HUES64 (cell line): ENCODE results near the gene U2AF1. TPM values are rescaled to one million over a fixed set of nuclear protein-coding genes. Genes with fewer than 3 reads are reported as not detected.
"Not testable (repeated sequence)": the region's sequence is repeated elsewhere in the genome, so short reads cannot be mapped to it uniquely, and the experiment has no call there.

Experiments
- H3K27ac ChIP-seq: 2 replicates; pipeline ENCODE4 v1.7.0; 2013; ENCODE audit warnings: low read depth, low read length, inconsistent platforms
- H3K27me3 ChIP-seq: 2 replicates; pipeline ENCODE4 v1.6.1; 2013; ENCODE audit warnings: mild to moderate bottlenecking, low read length; ENCODE audit not compliant: insufficient read depth
- H3K36me3 ChIP-seq: 2 replicates; pipeline ENCODE4 v1.6.1; 2013; ENCODE audit warnings: mild to moderate bottlenecking, low read length; ENCODE audit not compliant: insufficient read depth
- H3K4me1 ChIP-seq: 2 replicates; pipeline ENCODE4 v1.6.1; 2013; ENCODE audit warnings: mild to moderate bottlenecking, low read length, moderate library complexity; ENCODE audit not compliant: insufficient read depth
- H3K4me3 ChIP-seq: 2 replicates; pipeline ENCODE4 v1.5.1; 2013; ENCODE audit warnings: mild to moderate bottlenecking, low read length, moderate library complexity
- H3K9ac ChIP-seq: 2 replicates; pipeline ENCODE4 v1.6.1; 2013; ENCODE audit warnings: mild to moderate bottlenecking, low read depth, low read length
- H3K9me3 ChIP-seq: 2 replicates; pipeline ENCODE4 v1.6.1; 2013; ENCODE audit warnings: low read depth, low read length; ENCODE audit not compliant: insufficient read depth
- WGBS: fragments of 150-250, 120-280 bp; methylation state at CpG from one replicate; pipeline ENCODE4 v1.1.7; 2013; ENCODE audit warnings: missing lambda C conversion rate; 5-methylcytosine and 5-hydroxymethylcytosine counted together
- polyA plus RNA-seq, 2 experiments: library from polyadenylated mRNA; stranded (reverse); fragments of 50-300 nt; gene quantifications; one replicate each; pipeline ENCODE4 v1.2.3, GENCODE V29; 2013

Gene U2AF1
- 132 TPM for polyA plus RNA-seq (2013, experiment 1 of 2)
- 130 TPM for polyA plus RNA-seq (2013, experiment 2 of 2)

- H3K27ac ChIP-seq, H3K27me3 ChIP-seq, H3K36me3 ChIP-seq, H3K9me3 ChIP-seq, H3K4me1 ChIP-seq: not testable (repeated sequence)
- peak within 1 kb of the TSS; percentile 48 for H3K4me3 ChIP-seq
- H3K9ac ChIP-seq, result peak within 1 kb of the TSS; percentile 74
- 1% methylated on average over 32 of the region's 107 CpGs for WGBS
Observed at GRCh38 chr21:43106965-43107793, at the start of gene U2AF1. Gene U2AF1 (minus strand): TSS chr21:43107570. CDS start chr21:43107494, 76 bp downstream.

DNA sequence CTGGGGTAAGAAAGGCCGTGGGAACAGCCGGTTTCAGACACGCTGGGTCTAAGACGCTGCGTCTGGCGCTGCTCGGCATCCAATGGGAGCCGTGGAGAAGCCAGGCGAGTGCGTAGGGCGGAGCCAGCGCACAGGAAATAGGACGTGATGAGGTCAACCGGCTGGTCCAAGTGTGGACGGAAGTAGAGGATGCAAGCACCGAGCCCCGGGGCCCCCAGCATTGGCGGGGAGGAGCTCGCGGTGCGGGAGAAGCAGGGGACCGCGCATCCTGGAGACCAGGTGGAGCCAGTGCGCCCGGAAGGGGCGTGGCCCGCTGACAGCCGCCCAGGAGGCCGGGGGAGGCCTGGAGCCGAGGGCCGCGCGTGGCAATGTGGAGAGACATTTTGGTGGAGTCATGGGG, 46.2 kb upstream of the U2AF1 start:
- not testable (repeated sequence) for H3K4me1 ChIP-seq, H3K9me3 ChIP-seq, H3K27me3 ChIP-seq, H3K27ac ChIP-seq, H3K4me3 ChIP-seq, H3K36me3 ChIP-seq, H3K9ac ChIP-seq
- no CpG with 5 or more reads among the region's 33 CpGs for WGBS

DNA sequence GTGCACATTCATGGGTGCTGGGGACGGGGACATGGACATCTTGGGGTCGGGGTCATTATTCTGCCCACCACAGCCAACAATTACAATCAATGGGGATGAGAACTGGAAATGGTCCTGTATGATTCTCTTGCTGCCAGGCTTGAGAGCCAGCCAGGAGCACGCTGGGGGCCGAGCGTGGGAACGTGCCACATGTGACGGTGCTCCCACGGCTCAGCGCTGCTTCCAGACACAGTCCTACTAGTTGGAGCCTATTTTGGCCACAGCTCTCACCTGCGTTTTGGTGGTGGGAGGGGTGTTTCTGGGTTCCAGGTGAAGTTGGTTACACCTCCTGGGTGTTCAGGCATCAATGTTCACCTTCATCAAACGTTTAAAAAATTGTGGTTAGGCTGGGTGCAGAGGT, 42.0 kb upstream of the U2AF1 start:
- H3K27ac ChIP-seq, H3K36me3 ChIP-seq, H3K9ac ChIP-seq, H3K27me3 ChIP-seq, H3K4me1 ChIP-seq, H3K9me3 ChIP-seq, H3K4me3 ChIP-seq: not testable (repeated sequence)
- no CpG with 5 or more reads among the region's 11 CpGs for WGBS

- not testable (repeated sequence) for H3K27ac ChIP-seq, H3K9ac ChIP-seq, H3K9me3 ChIP-seq, H3K27me3 ChIP-seq, H3K4me1 ChIP-seq, H3K4me3 ChIP-seq, H3K36me3 ChIP-seq
- WGBS, result no CpG with 5 or more reads among the region's 7 CpGs
Observed at GRCh38 chr21:43147999-43148398, 40.6 kb upstream of the U2AF1 start.

- not testable (repeated sequence) for H3K4me1 ChIP-seq, H3K9ac ChIP-seq, H3K9me3 ChIP-seq, H3K4me3 ChIP-seq, H3K27me3 ChIP-seq, H3K27ac ChIP-seq, H3K36me3 ChIP-seq
- WGBS, result no CpG with 5 or more reads among the region's 12 CpGs
Observed at GRCh38 chr21:43146637-43147036, 39.3 kb upstream of the U2AF1 start.

DNA sequence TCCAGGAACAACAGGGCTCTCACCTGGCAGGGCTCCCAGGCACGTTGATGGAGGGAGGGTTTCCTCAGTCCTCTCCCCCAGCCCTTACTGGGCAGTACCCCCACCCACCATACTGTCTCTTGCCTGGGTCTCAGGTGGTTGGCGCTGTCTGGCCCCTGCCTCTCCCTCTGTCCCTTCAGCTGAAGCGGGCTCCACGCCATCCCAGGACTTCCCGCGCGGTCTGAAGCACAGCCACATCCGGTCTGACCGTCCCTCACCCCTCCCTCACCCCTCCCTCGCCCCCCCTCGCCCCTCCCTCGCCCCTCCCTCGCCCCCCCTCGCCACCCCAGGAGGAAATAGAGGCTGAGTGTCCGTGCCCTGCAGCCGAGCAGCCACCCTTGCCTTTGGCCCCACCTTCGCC, 34.0 kb upstream of the U2AF1 start:
- not testable (repeated sequence) for H3K4me3 ChIP-seq, H3K36me3 ChIP-seq, H3K27me3 ChIP-seq, H3K9me3 ChIP-seq, H3K27ac ChIP-seq, H3K4me1 ChIP-seq, H3K9ac ChIP-seq
- WGBS, result no CpG with 5 or more reads among the region's 17 CpGs

- WGBS, result no CpG with 5 or more reads among the region's 8 CpGs
- H3K9ac ChIP-seq, H3K9me3 ChIP-seq, H3K27ac ChIP-seq, H3K27me3 ChIP-seq, H3K4me1 ChIP-seq, H3K36me3 ChIP-seq, H3K4me3 ChIP-seq: not testable (repeated sequence)
Observed at GRCh38 chr21:43138944-43139343, 31.6 kb upstream of the U2AF1 start.

- no CpG with 5 or more reads among the region's 10 CpGs for WGBS
- not testable (repeated sequence) for H3K27me3 ChIP-seq, H3K9ac ChIP-seq, H3K27ac ChIP-seq, H3K4me3 ChIP-seq, H3K36me3 ChIP-seq, H3K9me3 ChIP-seq, H3K4me1 ChIP-seq
Observed at GRCh38 chr21:43134520-43134919, 27.1 kb upstream of the U2AF1 start.

DNA sequence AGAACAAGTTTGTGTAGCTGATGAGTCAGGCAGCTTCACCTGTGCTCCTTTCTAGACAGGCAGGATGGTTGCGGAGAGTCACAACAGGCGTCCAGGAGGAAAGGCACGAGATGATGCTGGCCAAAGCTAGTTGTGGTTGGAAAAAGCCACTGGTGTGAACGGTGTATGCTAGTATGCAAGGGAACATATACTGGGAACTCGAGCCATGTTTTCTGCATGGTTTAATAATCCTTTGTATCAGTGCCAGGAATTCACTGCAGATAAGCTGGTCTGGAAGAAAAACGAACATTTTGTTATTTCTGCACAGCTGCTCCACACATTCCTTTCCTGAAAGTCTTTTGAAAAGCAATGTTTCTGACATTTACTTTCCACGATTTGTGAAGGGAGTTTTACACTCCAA, 22.7 kb upstream of the U2AF1 start:
- H3K27ac ChIP-seq, H3K9ac ChIP-seq: not testable (repeated sequence)
- no CpG with 5 or more reads among the region's 7 CpGs for WGBS

GRCh38 chr21:43115956-43116355, 8.6 kb upstream of the U2AF1 start:
- H3K27me3 ChIP-seq, H3K4me3 ChIP-seq, H3K27ac ChIP-seq, H3K9ac ChIP-seq, H3K9me3 ChIP-seq, H3K36me3 ChIP-seq, H3K4me1 ChIP-seq: not testable (repeated sequence)
- no CpG with 5 or more reads among the region's 4 CpGs for WGBS

More for the DNA sequence above, 22.7 kb upstream of the U2AF1 start:
- H3K4me3 ChIP-seq, H3K27me3 ChIP-seq, H3K4me1 ChIP-seq, H3K9me3 ChIP-seq, H3K36me3 ChIP-seq: not testable (repeated sequence)

GRCh38 chr21:43114483-43114882, 7.1 kb upstream of the U2AF1 start:
- H3K9me3 ChIP-seq, H3K4me3 ChIP-seq, H3K27ac ChIP-seq, H3K4me1 ChIP-seq, H3K9ac ChIP-seq, H3K27me3 ChIP-seq, H3K36me3 ChIP-seq: not testable (repeated sequence)
- no CpG with 5 or more reads among the region's 6 CpGs for WGBS

- no CpG with 5 or more reads among the region's 7 CpGs for WGBS
- not testable (repeated sequence) for H3K27me3 ChIP-seq
Observed at GRCh38 chr21:43109006-43109405, 1.6 kb upstream of the U2AF1 start.

More at GRCh38 chr21:43109006-43109405, 1.6 kb upstream of the U2AF1 start:
- H3K36me3 ChIP-seq, H3K4me3 ChIP-seq, H3K9me3 ChIP-seq, H3K9ac ChIP-seq, H3K4me1 ChIP-seq, H3K27ac ChIP-seq: not testable (repeated sequence)
